PFSK-1 (cell line): ENCODE data around the gene HMX2.

Experiments
- POLR2AphosphoS5 ChIP-seq: IDR thresholded peaks from 2 replicates; pipeline ENCODE4 v1.6.1; 2012; ENCODE audit warnings: low read depth, mild to moderate bottlenecking, control low read depth, low read length, moderate library complexity
- REST ChIP-seq, 2 experiments: IDR thresholded peaks; 2 replicates each; pipeline versions ENCODE4 v1.6.1 to v1.8.0; 2011 to 2012; ENCODE audit warnings: low read depth in 2 of 2, low read length in 2 of 2, control low read depth in 1 of 2, inconsistent platforms in 1 of 2, mild to moderate bottlenecking in 1 of 2, moderate library complexity in 1 of 2; ENCODE audit not compliant: insufficient read depth in 1 of 2
- SIN3A ChIP-seq: IDR thresholded peaks from 2 replicates; pipeline ENCODE4 v1.6.1; 2012; ENCODE audit warnings: mild to moderate bottlenecking, low read length, moderate library complexity, borderline replicate concordance; ENCODE audit not compliant: insufficient read depth

GRCh38 chr10:123166618-123167017 lies 18.7 kb downstream of the HMX2 start:
- TF ChIP-seq REST (IDR thresholded peaks at IDR 0.05; ENCODE audit: insufficient read depth in 1 of 2, low read depth in 2 of 2, low read length in 2 of 2): no peak
- no peak; the same call in 1 of the 2 replicates for TF ChIP-seq POLR2AphosphoS5
- no peak for TF ChIP-seq SIN3A
